Measurements from ENCODE around the gene AP3S2.
"Not testable (repeated sequence)": the region's sequence is repeated elsewhere in the genome, so short reads cannot be mapped to it uniquely, and the experiment has no call there.

Gene AP3S2

GRCh38 chr15:89883518-89883917 is 10.3 kb downstream of the AP3S2 start:
- Histone ChIP-seq H3K36me3 (ENCODE audit: control insufficient read depth, insufficient read depth, low read length) (peaks cover 72% of the 10 kb centered on the region), H3K27ac (ENCODE audit: low read depth, low read length) (no peak overlapping the region), H3K9ac (ENCODE audit: low read depth, low read length) (no peak overlapping the region), H3K4me3 (ENCODE audit: low read depth, low read length) (no peak overlapping the region), H3K4me1 (ENCODE audit: control insufficient read depth, insufficient read depth, low read length) (no peaks in the 10 kb centered on the region), H3K27me3 (ENCODE audit: control insufficient read depth, insufficient read depth, low read length) (no peaks in the 10 kb centered on the region), H3K9me3 (ENCODE audit: control insufficient read depth, insufficient read depth, low read length) (no peaks in the 10 kb centered on the region)

DNA sequence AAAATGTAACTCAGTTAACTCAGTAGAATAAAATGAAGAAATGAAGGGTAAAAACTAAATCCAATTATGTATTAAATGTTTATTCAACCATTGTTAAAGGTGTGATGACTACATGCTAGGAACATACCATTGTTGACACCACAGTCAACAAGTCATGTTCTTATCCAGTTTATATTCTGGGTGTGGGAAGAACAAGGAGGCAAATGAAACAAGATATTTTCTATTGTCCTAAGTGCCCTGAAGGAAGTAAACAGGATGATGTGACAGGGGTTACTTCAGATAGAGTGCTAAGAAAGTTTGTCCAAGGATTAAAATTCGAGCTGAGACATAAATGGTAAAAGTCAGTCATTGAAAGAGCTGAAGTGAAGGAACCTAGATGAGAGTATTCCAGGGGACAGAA is 13.1 kb downstream of the AP3S2 start:
- Histone ChIP-seq H3K27ac (ENCODE audit: low read depth, low read length) (no peak overlapping the region), H3K9me3 (ENCODE audit: control insufficient read depth, insufficient read depth, low read length) (no peaks in the 10 kb centered on the region), H3K4me1 (ENCODE audit: control insufficient read depth, insufficient read depth, low read length) (no peaks in the 10 kb centered on the region), H3K27me3 (ENCODE audit: control insufficient read depth, insufficient read depth, low read length) (no peaks in the 10 kb centered on the region), H3K4me3 (ENCODE audit: low read depth, low read length) (no peak overlapping the region), H3K9ac (ENCODE audit: low read depth, low read length) (no peak overlapping the region), H3K36me3 (ENCODE audit: control insufficient read depth, insufficient read depth, low read length) (peaks cover 70% of the 10 kb centered on the region)

GRCh38 chr15:89878323-89878722 is 15.5 kb downstream of the AP3S2 start:
- Histone ChIP-seq H3K36me3 (ENCODE audit: control insufficient read depth, insufficient read depth, low read length) (peaks cover 53% of the 10 kb centered on the region), H3K4me3 (ENCODE audit: low read depth, low read length) (no peak overlapping the region), H3K27ac (ENCODE audit: low read depth, low read length) (no peak overlapping the region), H3K9me3 (ENCODE audit: control insufficient read depth, insufficient read depth, low read length) (no peaks in the 10 kb centered on the region), H3K27me3 (ENCODE audit: control insufficient read depth, insufficient read depth, low read length) (no peaks in the 10 kb centered on the region), H3K9ac (ENCODE audit: low read depth, low read length) (no peak overlapping the region), H3K4me1 (ENCODE audit: control insufficient read depth, insufficient read depth, low read length) (no peaks in the 10 kb centered on the region)

DNA sequence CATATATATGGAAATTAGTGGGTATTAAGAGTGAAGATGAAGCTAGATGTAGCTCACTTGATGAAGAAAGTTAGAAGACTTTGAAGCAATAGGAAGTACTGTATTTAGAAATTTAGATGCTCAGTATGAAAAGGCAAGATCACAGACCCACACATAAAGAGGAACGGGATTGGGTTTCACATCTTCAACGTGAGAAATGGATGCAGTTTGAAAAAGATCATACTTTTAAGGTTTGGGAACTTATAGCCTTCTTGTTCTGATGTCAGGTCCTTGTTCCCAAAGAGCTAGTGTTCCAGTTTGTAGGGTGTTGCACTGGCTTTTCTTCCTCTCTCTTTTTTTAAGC is 16.7 kb downstream of the AP3S2 start:
- peaks cover 49% of the 10 kb centered on the region for H3K36me3 ChIP-seq (ENCODE audit: control insufficient read depth, insufficient read depth, low read length)

DNA sequence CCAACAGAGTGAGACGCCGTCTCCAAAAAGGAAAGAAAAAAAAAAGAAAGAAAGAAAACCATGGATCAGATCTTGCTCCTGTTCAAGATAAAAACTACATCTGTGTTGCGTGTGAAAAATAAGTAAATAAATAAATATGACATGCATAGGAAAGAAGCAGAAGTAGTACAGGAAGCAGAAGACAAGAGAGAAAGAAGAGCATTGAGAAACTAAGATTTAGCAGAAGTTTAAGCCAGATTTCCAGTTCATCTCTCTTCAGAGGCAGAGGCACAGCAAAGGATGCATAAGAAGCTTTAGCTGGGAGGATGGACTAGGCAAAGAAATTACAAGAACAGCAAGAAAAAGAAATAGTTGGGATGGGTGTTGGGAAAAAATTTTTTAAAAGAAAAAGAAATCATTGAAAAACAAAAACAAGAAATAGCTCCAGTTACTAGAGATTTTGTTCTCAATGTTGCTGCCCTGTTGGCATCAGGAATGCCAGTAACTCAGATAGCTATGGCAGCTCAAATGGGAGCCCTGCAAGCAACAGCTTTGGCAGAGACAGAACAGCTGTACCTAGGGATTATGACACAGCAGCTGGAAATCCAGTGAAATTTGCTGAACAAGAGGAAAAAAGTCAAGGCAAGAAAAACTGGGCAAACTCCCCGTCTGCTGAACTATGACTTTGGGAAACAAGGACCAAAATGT is 17.3 kb downstream of the AP3S2 start:
- Histone ChIP-seq H3K9ac (ENCODE audit: low read depth, low read length) (no peak overlapping the region), H3K36me3 (ENCODE audit: control insufficient read depth, insufficient read depth, low read length) (peaks cover 51% of the 10 kb centered on the region), H3K27ac (ENCODE audit: low read depth, low read length) (no peak overlapping the region), H3K4me3 (ENCODE audit: low read depth, low read length) (no peak overlapping the region), H3K4me1 (ENCODE audit: control insufficient read depth, insufficient read depth, low read length) (no peaks in the 10 kb centered on the region), H3K9me3 (ENCODE audit: control insufficient read depth, insufficient read depth, low read length) (no peaks in the 10 kb centered on the region), H3K27me3 (ENCODE audit: control insufficient read depth, insufficient read depth, low read length) (no peaks in the 10 kb centered on the region)

More for the DNA sequence above, 16.7 kb downstream of the AP3S2 start:
- Histone ChIP-seq H3K9me3 (ENCODE audit: control insufficient read depth, insufficient read depth, low read length) (no peaks in the 10 kb centered on the region), H3K4me1 (ENCODE audit: control insufficient read depth, insufficient read depth, low read length) (no peaks in the 10 kb centered on the region), H3K27ac (ENCODE audit: low read depth, low read length) (no peak overlapping the region), H3K4me3 (ENCODE audit: low read depth, low read length) (no peak overlapping the region), H3K27me3 (ENCODE audit: control insufficient read depth, insufficient read depth, low read length) (no peaks in the 10 kb centered on the region), H3K9ac (ENCODE audit: low read depth, low read length) (no peak overlapping the region)

DNA sequence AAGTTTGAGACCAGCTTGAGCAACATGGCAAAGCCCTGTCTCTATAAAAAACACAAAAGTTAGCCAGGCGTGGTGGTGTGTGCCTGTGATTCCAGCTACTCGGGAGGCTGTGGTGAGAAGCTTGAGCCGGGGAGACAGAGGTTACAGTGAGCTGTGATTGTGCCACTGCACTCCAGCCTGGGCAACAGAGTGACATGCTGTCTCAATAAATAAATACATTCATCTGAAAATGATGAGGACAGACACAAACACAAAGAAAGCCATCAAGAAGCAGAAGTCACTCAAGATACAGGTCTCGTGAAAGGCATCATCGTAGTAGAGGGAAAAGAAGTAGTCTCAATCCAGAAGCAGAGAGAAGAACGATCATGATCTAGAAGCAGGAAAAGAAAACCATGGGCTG is 18.1 kb downstream of the AP3S2 start:
- no peaks in the 10 kb centered on the region for H3K27me3 ChIP-seq (ENCODE audit: control insufficient read depth, insufficient read depth, low read length)
- no peaks in the 10 kb centered on the region for H3K4me1 ChIP-seq (ENCODE audit: control insufficient read depth, insufficient read depth, low read length)
- no peaks in the 10 kb centered on the region for H3K9me3 ChIP-seq (ENCODE audit: control insufficient read depth, insufficient read depth, low read length)
- no peak overlapping the region for H3K4me3 ChIP-seq (ENCODE audit: low read depth, low read length)
- H3K9ac ChIP-seq (ENCODE audit: low read depth, low read length): no peak overlapping the region
- H3K36me3 ChIP-seq (ENCODE audit: control insufficient read depth, insufficient read depth, low read length): peaks cover 52% of the 10 kb centered on the region
- H3K27ac ChIP-seq (ENCODE audit: low read depth, low read length): no peak overlapping the region

DNA sequence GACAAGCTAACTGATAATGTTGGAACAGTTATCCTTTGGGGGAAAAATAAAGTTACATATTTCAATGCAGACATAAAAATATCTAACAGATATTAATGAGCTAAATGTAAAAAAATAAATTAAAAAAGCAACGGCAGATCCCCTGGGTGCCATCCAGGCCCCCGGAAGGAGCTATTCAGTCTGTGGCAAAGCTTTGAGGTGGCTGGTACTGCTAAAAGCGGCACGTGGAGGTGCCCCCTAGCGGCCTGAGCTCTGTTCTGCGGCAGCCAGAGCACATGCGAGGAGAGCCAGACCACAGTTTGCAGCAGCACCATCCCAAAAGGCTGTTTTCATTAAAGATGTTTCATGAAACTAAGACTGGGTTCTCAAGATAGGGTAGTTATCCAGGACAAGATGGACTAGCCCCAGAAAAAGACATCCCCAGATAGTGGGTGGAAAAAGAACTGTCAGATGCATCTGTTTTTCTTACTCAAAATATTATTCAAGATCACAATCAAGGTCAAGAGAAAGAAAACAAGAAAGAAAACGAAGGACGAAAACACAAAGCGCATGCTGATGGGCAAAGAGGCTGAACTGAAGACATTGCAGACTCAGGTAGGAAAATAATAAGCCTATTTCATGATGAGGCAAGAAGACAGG is 18.7 kb downstream of the AP3S2 start:
- Histone ChIP-seq H3K36me3 (ENCODE audit: control insufficient read depth, insufficient read depth, low read length) (peaks cover 55% of the 10 kb centered on the region), H3K27ac (ENCODE audit: low read depth, low read length) (no peak overlapping the region), H3K4me1 (ENCODE audit: control insufficient read depth, insufficient read depth, low read length) (no peaks in the 10 kb centered on the region), H3K27me3 (ENCODE audit: control insufficient read depth, insufficient read depth, low read length) (no peaks in the 10 kb centered on the region), H3K9me3 (ENCODE audit: control insufficient read depth, insufficient read depth, low read length) (no peaks in the 10 kb centered on the region), H3K4me3 (ENCODE audit: low read depth, low read length) (no peak overlapping the region), H3K9ac (ENCODE audit: low read depth, low read length) (no peak overlapping the region)

DNA sequence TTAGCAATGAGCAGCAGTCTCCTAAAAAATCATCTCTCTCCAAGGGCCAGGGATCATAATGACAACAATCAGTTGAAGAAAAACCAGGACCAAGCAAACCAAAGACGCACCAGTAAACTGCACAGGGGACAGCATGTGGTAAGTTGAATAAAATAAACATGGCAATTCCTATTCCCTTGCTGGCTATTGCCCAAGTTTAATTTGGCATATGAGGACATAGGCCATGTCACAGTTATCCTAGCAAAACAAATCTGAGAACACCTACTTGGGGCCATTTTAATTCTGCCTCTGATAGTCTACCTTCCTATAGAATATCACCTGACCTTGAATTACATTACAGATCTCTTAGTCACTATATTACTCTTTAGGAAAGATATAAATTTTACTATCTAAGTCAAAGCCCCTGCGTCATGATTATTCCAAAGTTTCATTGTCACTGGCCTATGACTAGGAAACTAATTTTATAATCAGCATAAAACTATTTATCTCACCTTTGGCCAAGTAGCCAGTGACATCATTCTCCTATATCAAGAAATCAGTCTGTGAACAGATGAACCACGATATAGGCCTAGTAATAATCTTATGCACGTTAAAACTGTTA is 23.0 kb downstream of the AP3S2 start:
- H3K27ac ChIP-seq (ENCODE audit: low read depth, low read length): no peak overlapping the region
- H3K36me3 ChIP-seq (ENCODE audit: control insufficient read depth, insufficient read depth, low read length): peaks cover 37% of the 10 kb centered on the region
- H3K4me3 ChIP-seq (ENCODE audit: low read depth, low read length): no peak overlapping the region
- H3K9me3 ChIP-seq (ENCODE audit: control insufficient read depth, insufficient read depth, low read length): no peaks in the 10 kb centered on the region
- H3K4me1 ChIP-seq (ENCODE audit: control insufficient read depth, insufficient read depth, low read length): no peaks in the 10 kb centered on the region
- no peaks in the 10 kb centered on the region for H3K27me3 ChIP-seq (ENCODE audit: control insufficient read depth, insufficient read depth, low read length)
- H3K9ac ChIP-seq (ENCODE audit: low read depth, low read length): no peak overlapping the region

GRCh38 chr15:89870006-89870405 is 23.8 kb downstream of the AP3S2 start:
- Histone ChIP-seq H3K36me3 (ENCODE audit: control insufficient read depth, insufficient read depth, low read length) (peaks cover 45% of the 10 kb centered on the region), H3K27ac (ENCODE audit: low read depth, low read length) (no peak overlapping the region), H3K4me3 (ENCODE audit: low read depth, low read length) (no peak overlapping the region), H3K4me1 (ENCODE audit: control insufficient read depth, insufficient read depth, low read length) (no peaks in the 10 kb centered on the region), H3K9me3 (ENCODE audit: control insufficient read depth, insufficient read depth, low read length) (no peaks in the 10 kb centered on the region), H3K9ac (ENCODE audit: low read depth, low read length) (no peak overlapping the region), H3K27me3 (ENCODE audit: control insufficient read depth, insufficient read depth, low read length) (no peaks in the 10 kb centered on the region)

- H3K4me3 ChIP-seq (ENCODE audit: low read depth, low read length); H3K9ac ChIP-seq (ENCODE audit: low read depth, low read length); H3K27me3 ChIP-seq (ENCODE audit: control insufficient read depth, insufficient read depth, low read length); H3K9me3 ChIP-seq (ENCODE audit: control insufficient read depth, insufficient read depth, low read length); H3K4me1 ChIP-seq (ENCODE audit: control insufficient read depth, insufficient read depth, low read length); H3K27ac ChIP-seq (ENCODE audit: low read depth, low read length): not testable (repeated sequence)
- peaks cover 45% of the 10 kb centered on the region for H3K36me3 ChIP-seq (ENCODE audit: control insufficient read depth, insufficient read depth, low read length)
Observed at GRCh38 chr15:89869490-89869889, 24.3 kb downstream of the AP3S2 start.

DNA sequence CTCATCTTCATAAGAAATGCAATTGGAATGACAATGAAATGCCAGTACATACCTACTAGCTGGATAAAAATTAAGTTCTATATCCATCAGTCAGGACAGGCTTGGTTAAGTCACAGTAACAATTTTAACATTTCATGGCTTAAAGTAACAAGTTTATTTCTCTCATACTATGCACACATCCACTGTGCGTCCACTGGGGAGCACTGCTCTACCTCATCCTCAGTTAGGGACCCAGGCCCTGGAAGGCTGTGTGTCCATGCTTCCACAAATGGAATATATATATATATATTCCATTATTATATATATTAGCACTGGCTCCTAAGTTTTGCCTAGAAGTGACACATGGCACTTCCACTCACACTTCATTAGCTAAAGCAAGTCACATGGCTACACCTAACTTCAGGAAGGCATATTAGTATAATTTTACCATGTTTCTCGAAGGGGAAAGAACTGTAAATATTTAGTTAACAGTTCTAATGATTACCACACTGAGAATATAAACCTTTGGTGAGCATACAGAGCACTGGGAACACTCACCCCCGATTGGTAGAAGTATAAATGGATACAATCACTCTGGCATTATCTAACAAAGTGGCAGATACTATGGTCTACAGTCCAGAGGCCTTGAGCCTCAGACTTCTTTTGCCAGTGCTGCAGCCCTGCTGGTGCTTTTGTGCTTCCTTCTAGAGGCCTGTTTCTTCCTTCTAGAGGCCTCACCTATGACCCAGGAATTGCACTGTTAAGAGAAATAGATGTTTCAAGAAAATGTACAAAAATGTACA is 28.6 kb downstream of the AP3S2 start:
- Histone ChIP-seq H3K27me3 (ENCODE audit: control insufficient read depth, insufficient read depth, low read length) (no peaks in the 10 kb centered on the region), H3K4me3 (ENCODE audit: low read depth, low read length) (no peak overlapping the region), H3K9me3 (ENCODE audit: control insufficient read depth, insufficient read depth, low read length) (no peaks in the 10 kb centered on the region), H3K36me3 (ENCODE audit: control insufficient read depth, insufficient read depth, low read length) (peaks cover 56% of the 10 kb centered on the region), H3K9ac (ENCODE audit: low read depth, low read length) (no peak overlapping the region), H3K4me1 (ENCODE audit: control insufficient read depth, insufficient read depth, low read length) (no peaks in the 10 kb centered on the region), H3K27ac (ENCODE audit: low read depth, low read length) (no peak overlapping the region)

Measured in HUES48 (cell line).